ENCODE measurements around the gene ASB4. TPM values are rescaled to one million over a fixed set of nuclear protein-coding genes. Genes with fewer than 3 reads are reported as not detected.

ASB4 gene
- polyA plus RNA-seq, 1 donor = 0.33 TPM

DNA sequence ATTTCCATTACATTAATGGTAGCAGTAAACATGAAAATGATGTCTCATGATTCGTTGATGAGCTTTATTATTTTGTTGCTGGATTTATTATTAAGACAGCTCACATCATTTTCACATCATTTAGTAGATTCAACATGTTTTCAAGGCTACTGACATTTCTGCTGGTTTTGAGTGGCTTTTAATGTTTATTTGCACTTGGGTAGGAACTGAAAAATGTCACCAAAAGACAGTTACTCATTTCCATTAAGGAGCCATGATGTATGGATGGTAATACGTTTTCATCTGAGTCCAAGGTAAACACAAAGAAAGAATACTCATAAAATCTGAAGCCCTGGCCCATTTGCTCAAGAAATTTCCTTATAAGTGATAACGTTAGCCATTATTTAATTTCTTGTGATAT is 95.7 kb downstream of the ASB4 start:
- H3K27ac ChIP-seq (ENCODE audit: low read length) = no peak overlapping the region
- no peak for DNase-seq
- peaks cover 6% of the 10 kb centered on the region for H3K4me1 ChIP-seq (ENCODE audit: control insufficient read depth, insufficient read depth, low read length)
- H3K4me3 ChIP-seq (ENCODE audit: low read length) = no peak overlapping the region
- WGBS (ENCODE audit: insufficient coverage, low lambda C conversion rate) = 100% methylated on average over 1 of the region's 3 CpGs
- H3K36me3 ChIP-seq (ENCODE audit: control insufficient read depth, insufficient read depth, low read length) = peaks cover 5% of the 10 kb centered on the region
- H3K9me3 ChIP-seq (ENCODE audit: control insufficient read depth, low read depth, low read length) = no peaks in the 10 kb centered on the region
- no peaks in the 10 kb centered on the region for H3K27me3 ChIP-seq (ENCODE audit: control insufficient read depth, insufficient read depth, low read length)

DNA sequence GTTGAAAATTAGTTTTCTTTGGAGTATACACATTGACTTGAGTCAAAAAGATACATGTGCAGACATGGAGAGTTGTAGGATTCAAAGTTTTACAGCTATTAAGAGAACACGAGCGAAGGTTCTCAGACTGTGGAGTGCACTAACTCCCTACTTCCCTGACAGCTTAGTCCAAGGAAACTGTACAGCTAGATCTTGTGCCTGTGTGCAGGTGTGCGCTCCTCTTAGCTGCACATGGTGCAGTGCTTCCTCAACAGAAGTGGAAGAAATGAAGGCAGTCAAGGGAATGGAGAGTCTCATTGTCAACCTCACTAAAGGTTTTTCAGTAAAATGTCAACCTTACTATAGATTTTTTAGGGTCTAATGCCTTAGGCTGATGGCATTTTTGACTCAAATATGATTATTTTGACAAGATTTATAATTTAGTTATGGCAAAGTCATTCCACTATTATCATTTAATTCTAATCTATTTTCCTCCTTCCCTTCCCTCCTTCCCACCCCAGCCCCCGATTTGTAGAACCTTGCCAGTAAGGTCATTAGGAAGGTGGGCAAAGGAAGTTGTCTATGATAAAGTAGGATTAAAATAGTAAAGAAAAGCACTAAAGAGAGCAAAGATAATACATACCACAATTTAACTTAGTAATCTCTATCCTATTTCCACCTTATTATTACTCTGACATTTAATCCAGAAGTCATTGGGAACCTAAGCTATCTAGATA is 97.0 kb downstream of the ASB4 start:
- DNase-seq = no peak
- peaks cover 6% of the 10 kb centered on the region for H3K4me1 ChIP-seq (ENCODE audit: control insufficient read depth, insufficient read depth, low read length)
- no peak overlapping the region for H3K27ac ChIP-seq (ENCODE audit: low read length)
- WGBS (ENCODE audit: insufficient coverage, low lambda C conversion rate) = no CpG with 5 or more reads among the region's 4 CpGs
- no peaks in the 10 kb centered on the region for H3K9me3 ChIP-seq (ENCODE audit: control insufficient read depth, low read depth, low read length)
- no peaks in the 10 kb centered on the region for H3K27me3 ChIP-seq (ENCODE audit: control insufficient read depth, insufficient read depth, low read length)
- peaks cover 7% of the 10 kb centered on the region for H3K36me3 ChIP-seq (ENCODE audit: control insufficient read depth, insufficient read depth, low read length)
- H3K4me3 ChIP-seq (ENCODE audit: low read length) = no peak overlapping the region

DNA sequence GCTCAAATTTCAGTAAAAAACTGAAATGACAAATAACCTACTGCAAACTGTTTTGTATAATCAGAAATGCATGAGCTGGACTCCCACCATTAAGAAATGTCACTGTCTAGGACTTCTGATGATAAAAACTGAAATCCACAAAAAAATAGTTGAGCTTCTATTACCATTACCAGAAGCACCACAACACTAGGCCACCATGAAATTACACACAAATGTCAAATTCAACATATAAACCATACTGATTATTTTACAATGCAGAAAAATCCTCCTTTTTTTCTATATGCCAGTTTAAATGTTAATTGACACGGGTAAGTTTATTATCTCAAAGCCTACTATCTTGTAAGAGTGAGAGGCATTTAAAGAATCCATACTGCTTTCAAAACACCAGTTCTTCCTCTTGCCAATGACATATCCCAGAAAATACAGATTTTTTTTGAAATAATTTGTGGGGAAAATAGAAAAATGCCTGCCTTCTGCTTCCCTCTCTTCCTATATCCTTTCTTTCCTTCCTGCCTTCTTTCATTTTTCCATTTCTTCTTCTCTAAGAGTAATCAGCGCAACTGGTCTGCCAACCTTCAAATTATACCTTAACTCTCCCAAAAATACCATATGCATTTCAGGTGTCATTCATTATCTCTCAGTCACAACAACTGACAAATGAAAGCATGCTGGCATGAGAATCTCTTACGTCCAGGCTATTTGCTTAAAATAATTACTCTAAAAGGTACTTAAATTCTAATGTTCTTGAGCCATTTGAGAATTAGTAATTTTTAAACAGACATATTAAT is 98.3 kb downstream of the ASB4 start:
- Histone ChIP-seq H3K36me3 (ENCODE audit: control insufficient read depth, insufficient read depth, low read length) (peaks cover 10% of the 10 kb centered on the region), H3K4me3 (ENCODE audit: low read length) (no peak overlapping the region), H3K9me3 (ENCODE audit: control insufficient read depth, low read depth, low read length) (no peaks in the 10 kb centered on the region), H3K27me3 (ENCODE audit: control insufficient read depth, insufficient read depth, low read length) (no peaks in the 10 kb centered on the region), H3K27ac (ENCODE audit: low read length) (no peak overlapping the region), H3K4me1 (ENCODE audit: control insufficient read depth, insufficient read depth, low read length) (no peaks in the 10 kb centered on the region)
- DNase-seq = no peak
- WGBS (ENCODE audit: insufficient coverage, low lambda C conversion rate) = 53% methylated on average over 2 of the region's 3 CpGs

DNA sequence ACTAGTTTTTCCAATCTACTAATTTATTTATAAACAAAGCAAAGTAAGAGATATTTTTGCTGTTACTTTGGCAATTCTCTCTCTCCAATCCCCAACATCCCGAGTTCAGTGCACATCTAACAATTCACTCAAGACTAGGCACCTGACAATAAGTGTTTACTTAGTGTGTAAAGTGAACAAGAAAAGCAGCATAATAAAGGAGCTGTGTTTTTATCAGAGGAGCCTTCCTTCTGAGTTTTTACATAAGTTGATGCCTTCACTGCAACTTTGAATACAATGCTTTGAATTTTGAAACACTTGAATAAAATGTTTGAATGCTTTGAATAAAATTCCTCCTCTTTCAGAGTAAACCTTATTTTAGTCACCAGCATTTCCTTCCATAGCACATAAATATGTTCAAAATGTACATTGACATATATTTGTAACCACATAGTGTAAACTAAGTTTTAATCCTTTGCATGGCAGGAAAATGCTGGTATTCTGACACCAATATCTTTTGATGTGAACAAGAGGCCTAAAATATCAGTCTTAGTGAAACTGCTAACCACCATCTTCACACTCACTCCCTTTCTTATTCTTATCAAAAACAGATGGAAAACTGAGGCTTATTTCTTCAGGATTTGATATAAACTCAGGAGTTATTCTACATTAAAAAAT is 99.2 kb downstream of the ASB4 start:
- no peaks in the 10 kb centered on the region for H3K9me3 ChIP-seq (ENCODE audit: control insufficient read depth, low read depth, low read length)
- no peak overlapping the region for H3K4me3 ChIP-seq (ENCODE audit: low read length)
- no peaks in the 10 kb centered on the region for H3K27me3 ChIP-seq (ENCODE audit: control insufficient read depth, insufficient read depth, low read length)
- H3K4me1 ChIP-seq (ENCODE audit: control insufficient read depth, insufficient read depth, low read length) = no peaks in the 10 kb centered on the region
- peaks cover 10% of the 10 kb centered on the region for H3K36me3 ChIP-seq (ENCODE audit: control insufficient read depth, insufficient read depth, low read length)
- no peak for DNase-seq
- no peak overlapping the region for H3K27ac ChIP-seq (ENCODE audit: low read length)
- no CpG with 5 or more reads among the region's 1 CpG for WGBS (ENCODE audit: insufficient coverage, low lambda C conversion rate)

DNA sequence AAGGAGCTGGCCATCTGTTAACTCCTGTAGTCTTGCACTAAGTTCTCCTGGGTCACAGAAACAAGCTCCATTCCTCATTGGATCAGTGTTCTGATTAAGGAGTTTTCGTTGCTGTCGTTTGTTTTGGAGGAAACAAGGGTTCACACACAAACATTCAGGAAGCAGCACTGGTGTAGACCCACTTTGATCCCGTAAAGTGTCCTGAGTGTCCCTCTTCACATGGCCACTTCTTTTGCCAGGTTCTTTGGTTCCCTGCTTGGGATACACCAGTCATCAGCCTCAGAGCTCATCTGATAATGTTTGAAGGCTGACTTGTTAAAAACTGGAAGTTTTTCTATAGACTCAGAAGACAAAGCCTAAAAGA is 99.7 kb downstream of the ASB4 start:
- Histone ChIP-seq H3K36me3 (ENCODE audit: control insufficient read depth, insufficient read depth, low read length) (peaks cover 10% of the 10 kb centered on the region), H3K27ac (ENCODE audit: low read length) (no peak overlapping the region), H3K4me1 (ENCODE audit: control insufficient read depth, insufficient read depth, low read length) (no peaks in the 10 kb centered on the region), H3K4me3 (ENCODE audit: low read length) (no peak overlapping the region), H3K27me3 (ENCODE audit: control insufficient read depth, insufficient read depth, low read length) (no peaks in the 10 kb centered on the region), H3K9me3 (ENCODE audit: control insufficient read depth, low read depth, low read length) (no peaks in the 10 kb centered on the region)
- DNase-seq = no peak
- WGBS (ENCODE audit: insufficient coverage, low lambda C conversion rate) = 80% methylated on average over 2 of the region's 3 CpGs

DNA sequence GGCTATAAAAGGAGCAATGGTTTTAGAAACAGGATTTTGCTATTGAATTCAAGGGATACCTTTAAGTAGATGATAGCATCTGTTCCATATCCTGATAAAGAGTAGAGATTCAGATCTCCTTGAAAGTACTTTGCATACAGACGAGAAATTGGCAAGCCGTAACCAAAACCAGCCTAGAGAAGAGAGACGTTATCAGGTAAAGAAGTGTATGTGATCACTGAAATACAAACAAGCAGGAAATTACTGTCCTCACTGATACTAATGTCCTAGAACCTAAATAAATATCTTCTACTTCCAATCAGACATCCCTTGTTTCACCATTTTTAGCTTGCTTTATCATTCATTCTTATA is 101.2 kb downstream of the ASB4 start:
- no peak overlapping the region for H3K27ac ChIP-seq (ENCODE audit: low read length)
- H3K36me3 ChIP-seq (ENCODE audit: control insufficient read depth, insufficient read depth, low read length) = peaks cover 10% of the 10 kb centered on the region
- WGBS (ENCODE audit: insufficient coverage, low lambda C conversion rate) = 100% methylated on average over 1 of the region's 3 CpGs
- no peaks in the 10 kb centered on the region for H3K27me3 ChIP-seq (ENCODE audit: control insufficient read depth, insufficient read depth, low read length)
- no peaks in the 10 kb centered on the region for H3K4me1 ChIP-seq (ENCODE audit: control insufficient read depth, insufficient read depth, low read length)
- H3K4me3 ChIP-seq (ENCODE audit: low read length) = no peak overlapping the region
- H3K9me3 ChIP-seq (ENCODE audit: control insufficient read depth, low read depth, low read length) = no peaks in the 10 kb centered on the region
- DNase-seq = no peak

DNA sequence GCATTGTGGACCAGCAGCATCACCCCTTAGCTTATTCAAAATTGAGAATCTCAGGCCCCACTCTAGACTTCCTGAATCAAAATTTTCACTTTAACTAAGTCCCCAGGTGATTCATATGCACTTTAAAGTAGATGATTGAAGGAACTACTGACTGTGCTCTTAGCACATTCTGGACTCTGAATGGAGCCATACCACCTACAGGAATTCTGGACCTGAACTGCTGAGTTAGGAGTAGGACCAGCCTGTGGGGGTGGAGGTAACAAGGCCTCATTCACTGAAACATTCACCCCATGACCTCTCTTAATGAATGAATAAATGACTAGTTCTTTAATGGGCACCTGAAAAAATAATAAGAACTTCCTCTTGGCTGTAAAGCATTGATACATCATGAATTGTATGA is 103.3 kb downstream of the ASB4 start:
- H3K4me1 ChIP-seq (ENCODE audit: control insufficient read depth, insufficient read depth, low read length) = no peaks in the 10 kb centered on the region
- no peaks in the 10 kb centered on the region for H3K27me3 ChIP-seq (ENCODE audit: control insufficient read depth, insufficient read depth, low read length)
- no peak overlapping the region for H3K27ac ChIP-seq (ENCODE audit: low read length)
- peaks cover 10% of the 10 kb centered on the region for H3K36me3 ChIP-seq (ENCODE audit: control insufficient read depth, insufficient read depth, low read length)
- no peak for DNase-seq
- H3K4me3 ChIP-seq (ENCODE audit: low read length) = no peak overlapping the region
- no peaks in the 10 kb centered on the region for H3K9me3 ChIP-seq (ENCODE audit: control insufficient read depth, low read depth, low read length)

DNA sequence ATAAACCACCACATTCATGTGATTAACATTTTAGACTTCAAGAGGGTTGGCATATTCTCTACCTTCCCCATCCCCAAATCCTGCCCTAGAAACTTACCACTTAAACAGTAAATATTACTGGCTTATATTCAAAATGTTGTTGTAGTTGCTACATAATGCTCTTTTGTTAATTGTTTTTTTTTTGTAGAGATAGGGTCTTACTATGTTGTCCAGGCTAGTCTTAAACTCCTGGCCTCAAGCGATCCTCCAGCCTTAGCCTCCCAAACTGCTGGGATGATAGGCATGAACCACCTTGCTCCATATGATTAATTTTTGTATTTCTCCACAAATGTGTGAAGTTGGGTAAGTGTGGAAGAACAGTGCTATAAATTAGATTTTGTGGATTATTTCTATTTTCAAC is 104.0 kb downstream of the ASB4 start:
- no CpG with 5 or more reads among the region's 1 CpG for WGBS (ENCODE audit: insufficient coverage, low lambda C conversion rate)
- Histone ChIP-seq H3K36me3 (ENCODE audit: control insufficient read depth, insufficient read depth, low read length) (peaks cover 10% of the 10 kb centered on the region), H3K4me3 (ENCODE audit: low read length) (no peak overlapping the region), H3K9me3 (ENCODE audit: control insufficient read depth, low read depth, low read length) (no peaks in the 10 kb centered on the region), H3K27me3 (ENCODE audit: control insufficient read depth, insufficient read depth, low read length) (no peaks in the 10 kb centered on the region), H3K27ac (ENCODE audit: low read length) (no peak overlapping the region), H3K4me1 (ENCODE audit: control insufficient read depth, insufficient read depth, low read length) (no peaks in the 10 kb centered on the region)
- DNase-seq = no peak

Other genes starting within 250 kb of the ASB4 start
- gene PON1, start 161.4 kb upstream of the ASB4 start, polyA plus RNA-seq = 2.3 TPM
- gene PON3, start 89.6 kb upstream of the ASB4 start, polyA plus RNA-seq = 10.6 TPM
- 363 TPM for gene PON2, start 50.9 kb upstream of the ASB4 start, polyA plus RNA-seq
- gene PDK4, start 110.6 kb downstream of the ASB4 start, polyA plus RNA-seq = 13.6 TPM

Measured in large intestine (tissue), 3 donors.